ENCODE measurements around the gene MIX23. TPM values are rescaled to one million over a fixed set of nuclear protein-coding genes. Genes with fewer than 3 reads are reported as not detected.
"Not testable (repeated sequence)": the region's sequence is repeated elsewhere in the genome, so short reads cannot be mapped to it uniquely, and the experiment has no call there.

MIX23 gene
- total and polyA plus RNA-seq, 4 donors = 10.6 to 18.6 (median 15.3) TPM

DNA sequence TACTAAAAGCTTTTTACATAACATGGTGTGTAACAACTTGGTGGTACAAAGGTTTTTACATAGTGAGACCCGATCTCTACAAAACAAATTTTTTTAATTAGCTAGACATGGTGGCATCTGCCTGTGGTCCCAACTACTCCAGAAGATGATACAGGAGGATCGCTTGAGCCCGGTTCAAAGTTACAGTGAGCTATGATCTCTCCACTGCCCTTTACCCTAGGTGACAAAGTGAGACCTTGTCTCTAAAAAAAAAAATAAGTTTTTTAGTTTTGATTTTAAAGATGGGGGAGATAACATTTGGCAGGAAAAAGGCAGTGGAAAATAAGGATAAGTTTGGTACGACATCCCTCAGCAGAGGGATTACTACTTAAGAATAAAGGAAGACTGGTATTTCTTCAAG lies 6.9 kb upstream of the MIX23 start:
- Histone ChIP-seq H3K36me3 (ENCODE audit: control insufficient read depth in 1 of 2, insufficient read depth in 2 of 2, low read length in 1 of 2) (peaks cover 0 to 3% of the 10 kb centered on the region in 2 donors), H3K9me3 (ENCODE audit: control insufficient read depth, low read length) (no peaks in the 10 kb centered on the region), H3K27me3 (ENCODE audit: control insufficient read depth in 1 of 2, insufficient read depth in 2 of 2, low read length in 1 of 2) (no peaks in the 10 kb centered on the region), H3K4me3 (ENCODE audit: low read length in 2 of 2) (no peak overlapping the region), H3K4me1 (ENCODE audit: control insufficient read depth in 1 of 2, insufficient read depth in 2 of 2, low read length in 2 of 2) (no peaks in the 10 kb centered on the region), H3K27ac (ENCODE audit: low read depth in 1 of 2, low read length in 2 of 2) (no peak overlapping the region)
- ATAC-seq (ENCODE audit: low FRiP score) (no peak), DNase-seq (no peak)
- WGBS, 2 donors = 87 to 93% methylated on average over 4 of the region's 4 CpGs
- intact Hi-C loops (cut with DNase I) = loop anchor here in 1 of 2 donors (10.0 kb wide), 1 partner anchor 845 kb away; the partner anchor contains the start of gene POLQ

DNA sequence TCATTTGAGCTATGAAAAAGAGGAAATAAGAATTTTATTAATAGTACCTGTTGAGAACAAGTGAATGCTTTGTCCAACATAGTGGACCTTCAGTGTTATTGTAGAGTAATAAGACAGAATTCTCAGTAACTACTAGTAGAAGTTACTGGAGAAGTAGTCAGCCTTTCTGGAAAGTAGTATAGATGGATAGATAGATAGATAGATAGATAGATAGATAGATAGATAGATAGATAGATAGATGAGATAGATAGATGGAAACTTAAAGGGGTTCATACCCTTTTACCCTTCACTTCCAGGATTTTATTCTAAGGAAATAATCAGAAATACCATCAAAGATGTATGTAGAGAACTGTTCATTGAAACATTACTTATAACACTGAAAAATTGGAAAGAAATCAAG lies 6.2 kb upstream of the MIX23 start:
- ATAC-seq (ENCODE audit: low FRiP score) (no peak), DNase-seq (no peak)
- intact Hi-C loops (cut with DNase I) = loop anchor here in 1 of 2 donors (10.0 kb wide), 1 partner anchor 844 kb away; the partner anchor contains the start of gene POLQ
- no peaks in the 10 kb centered on the region for H3K27me3 ChIP-seq (ENCODE audit: control insufficient read depth in 1 of 2, insufficient read depth in 2 of 2, low read length in 1 of 2)
- peaks cover 0 to 3% of the 10 kb centered on the region in 2 donors for H3K36me3 ChIP-seq (ENCODE audit: control insufficient read depth in 1 of 2, insufficient read depth in 2 of 2, low read length in 1 of 2)
- H3K4me1 ChIP-seq (ENCODE audit: control insufficient read depth in 1 of 2, insufficient read depth in 2 of 2, low read length in 2 of 2) = no peaks in the 10 kb centered on the region
- H3K4me3 ChIP-seq (ENCODE audit: low read length in 2 of 2) = no peak overlapping the region
- H3K9me3 ChIP-seq (ENCODE audit: control insufficient read depth, low read length) = no peaks in the 10 kb centered on the region
- H3K27ac ChIP-seq (ENCODE audit: low read depth in 1 of 2, low read length in 2 of 2) = no peak overlapping the region

DNA sequence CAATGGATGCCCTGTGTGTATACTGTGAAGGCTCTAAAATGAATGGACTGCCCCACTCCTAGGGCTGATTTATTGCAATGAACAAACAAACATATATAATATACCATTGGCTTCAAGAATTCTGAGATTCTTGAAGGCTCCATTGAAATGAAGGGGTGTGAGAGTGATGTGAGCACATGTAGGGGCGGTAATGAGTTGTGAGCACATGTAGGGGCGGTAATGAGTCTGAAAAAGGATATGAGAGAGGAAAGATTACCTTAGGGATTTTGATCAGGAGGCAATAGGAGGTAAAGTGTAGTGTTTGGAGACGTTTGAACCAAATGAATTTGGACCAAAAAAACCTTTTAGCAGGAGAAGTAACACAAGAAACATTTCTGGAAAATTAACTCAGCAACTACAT lies 4.7 kb upstream of the MIX23 start:
- intact Hi-C loops (cut with DNase I) = loop anchor here in 1 of 2 donors (10.0 kb wide), 1 partner anchor 843 kb away; the partner anchor contains the start of gene POLQ
- no peak for ATAC-seq (ENCODE audit: low FRiP score)

DNA sequence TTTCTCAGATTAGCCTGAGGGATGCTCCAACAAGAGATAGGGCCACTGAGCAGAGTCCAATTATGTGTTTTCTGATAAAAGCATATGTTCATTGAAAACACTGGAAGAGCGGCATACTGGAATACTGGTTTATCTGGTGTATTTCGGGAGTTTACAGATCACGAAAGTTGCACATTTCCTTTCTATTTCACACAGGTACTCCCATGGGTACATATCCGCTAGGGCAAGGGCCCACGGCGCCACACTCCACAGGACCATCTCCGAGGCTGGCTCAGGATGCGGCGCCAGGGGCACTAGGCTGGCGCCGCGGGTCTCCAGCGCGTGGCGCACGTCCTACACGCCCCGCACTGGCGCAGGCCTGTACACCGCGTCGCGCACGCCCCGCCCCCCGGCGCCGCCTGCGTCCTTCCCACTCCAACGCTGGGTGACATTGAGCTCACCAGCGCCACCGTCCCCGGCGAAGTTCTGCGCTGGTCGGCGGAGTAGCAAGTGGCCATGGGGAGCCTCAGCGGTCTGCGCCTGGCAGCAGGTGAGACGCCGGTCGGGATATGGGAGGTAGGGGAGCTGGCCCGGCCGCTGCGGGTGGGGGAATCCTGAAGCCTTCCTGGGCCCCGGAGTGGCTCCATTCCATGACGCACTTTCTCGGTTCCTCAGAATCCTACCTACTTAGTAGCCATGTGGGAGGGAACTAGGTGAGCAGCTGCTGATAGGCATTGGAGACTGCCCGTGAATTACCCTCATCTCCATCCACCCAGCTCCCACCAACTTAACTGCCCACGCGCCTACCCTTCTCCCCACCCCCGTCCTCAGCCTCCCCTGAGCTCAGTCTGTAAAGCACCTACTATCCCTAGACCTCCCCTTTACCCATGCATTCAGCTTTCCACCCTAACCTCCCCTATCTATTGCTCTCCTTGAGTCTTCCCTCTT lies 1.0 kb upstream of the MIX23 start, which contains the start of gene FAM162A:
FAM162A (plus strand) TSS at position 412 of the 927 bp plus-strand sequence; CDS start at position 496, 84 bp downstream.
- Histone ChIP-seq H3K4me3 (ENCODE audit: low read length in 2 of 2) (peak within 1 kb of the TSS; percentile 60 to 91), H3K9me3 (ENCODE audit: control insufficient read depth, low read length) (no peaks in the 10 kb centered on the region), H3K27ac (ENCODE audit: low read depth in 1 of 2, low read length in 2 of 2) (peak within 1 kb of the TSS; percentile 50 to 76), H3K36me3 (ENCODE audit: control insufficient read depth in 1 of 2, insufficient read depth in 2 of 2, low read length in 1 of 2) (peaks cover 0 to 3% of the 10 kb centered on the region in 2 donors), H3K27me3 (ENCODE audit: control insufficient read depth in 1 of 2, insufficient read depth in 2 of 2, low read length in 1 of 2) (no peaks in the 10 kb centered on the region), H3K4me1 (ENCODE audit: control insufficient read depth in 1 of 2, insufficient read depth in 2 of 2, low read length in 2 of 2) (peaks cover 0 to 4% of the 10 kb centered on the region in 2 donors)
- DNase-seq = peak; percentile 96 to 98
- intact Hi-C loops (cut with DNase I) = loop anchor here in 1 of 2 donors (10.0 kb wide), 1 partner anchor 839 kb away; the partner anchor contains the start of gene POLQ
- ATAC-seq (ENCODE audit: low FRiP score) = peak; percentile 99
- 0 to 1% methylated on average over 46 to 52 of the region's 52 CpGs for WGBS, 2 donors

More for the DNA sequence above, 4.7 kb upstream of the MIX23 start:
- no peak for DNase-seq
- Histone ChIP-seq H3K4me3 (ENCODE audit: low read length in 2 of 2) (no peak overlapping the region), H3K36me3 (ENCODE audit: control insufficient read depth in 1 of 2, insufficient read depth in 2 of 2, low read length in 1 of 2) (peaks cover 0 to 3% of the 10 kb centered on the region in 2 donors), H3K4me1 (ENCODE audit: control insufficient read depth in 1 of 2, insufficient read depth in 2 of 2, low read length in 2 of 2) (no peaks in the 10 kb centered on the region), H3K27ac (ENCODE audit: low read depth in 1 of 2, low read length in 2 of 2) (no peak overlapping the region), H3K9me3 (ENCODE audit: control insufficient read depth, low read length) (no peaks in the 10 kb centered on the region), H3K27me3 (ENCODE audit: control insufficient read depth in 1 of 2, insufficient read depth in 2 of 2, low read length in 1 of 2) (no peaks in the 10 kb centered on the region)
- WGBS, 2 donors = 79 to 85% methylated on average over 3 of the region's 3 CpGs

DNA sequence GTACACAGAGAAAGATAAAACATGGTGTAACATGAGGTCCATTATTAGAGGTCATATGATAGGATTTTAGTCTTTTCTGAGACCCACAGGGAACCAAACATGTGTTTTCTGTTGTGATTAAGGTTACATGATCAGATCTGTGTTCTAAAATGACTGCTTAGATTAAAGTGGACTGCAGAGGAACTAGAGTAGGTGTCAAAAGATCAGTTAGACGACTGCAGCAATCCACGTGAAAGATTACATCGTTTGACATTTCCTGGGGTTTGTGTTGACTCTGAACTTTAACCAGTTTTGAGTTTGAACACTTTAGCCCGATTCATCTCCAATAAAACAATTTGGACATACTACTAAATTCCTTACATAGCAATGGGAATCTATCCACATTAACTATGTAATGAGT lies 5.1 kb downstream of the MIX23 start:
- Histone ChIP-seq H3K4me3 (ENCODE audit: low read length in 2 of 2) (no peak overlapping the region), H3K27ac (ENCODE audit: low read depth in 1 of 2, low read length in 2 of 2) (no peak overlapping the region), H3K36me3 (ENCODE audit: control insufficient read depth in 1 of 2, insufficient read depth in 2 of 2, low read length in 1 of 2) (peaks cover 0 to 3% of the 10 kb centered on the region in 2 donors), H3K4me1 (ENCODE audit: control insufficient read depth in 1 of 2, insufficient read depth in 2 of 2, low read length in 2 of 2) (peaks cover 0 to 4% of the 10 kb centered on the region in 2 donors), H3K9me3 (ENCODE audit: control insufficient read depth, low read length) (no peaks in the 10 kb centered on the region), H3K27me3 (ENCODE audit: control insufficient read depth in 1 of 2, insufficient read depth in 2 of 2, low read length in 1 of 2) (no peaks in the 10 kb centered on the region)
- intact Hi-C loops (cut with DNase I) = no loop called here
- WGBS, 2 donors = 76 to 82% methylated on average over 4 of the region's 4 CpGs
- DNase-seq (no peak), ATAC-seq (ENCODE audit: low FRiP score) (no peak)

DNA sequence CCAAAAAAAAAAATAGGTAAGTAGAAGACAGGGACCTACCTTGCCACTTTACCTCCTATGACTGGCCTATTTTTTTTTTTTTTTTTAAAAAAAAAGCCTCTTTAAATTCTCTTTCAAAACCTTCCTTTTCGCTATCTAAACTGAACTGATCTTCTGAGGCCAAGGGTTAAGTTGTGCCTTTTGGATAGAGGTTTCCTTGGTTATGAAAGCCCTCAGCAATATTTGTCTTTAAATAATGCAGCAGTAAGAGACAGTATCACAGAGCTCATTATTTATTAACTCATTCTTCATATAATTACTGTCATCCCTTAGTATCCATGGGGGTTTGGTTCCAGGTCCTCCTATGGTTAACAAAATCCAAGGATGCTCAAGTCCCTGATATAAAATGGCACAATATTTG lies 9.0 kb downstream of the MIX23 start:
- intact Hi-C loops (cut with DNase I) = no loop called here
- H3K27ac ChIP-seq (ENCODE audit: low read depth in 1 of 2, low read length in 2 of 2) = no peak overlapping the region
- H3K4me1 ChIP-seq (ENCODE audit: control insufficient read depth in 1 of 2, insufficient read depth in 2 of 2, low read length in 2 of 2) = no peaks in the 10 kb centered on the region
- no peak for DNase-seq
- no peak for ATAC-seq (ENCODE audit: low FRiP score)
- no peak overlapping the region for H3K4me3 ChIP-seq (ENCODE audit: low read length in 2 of 2)
- peaks cover 0 to 3% of the 10 kb centered on the region in 2 donors for H3K36me3 ChIP-seq (ENCODE audit: control insufficient read depth in 1 of 2, insufficient read depth in 2 of 2, low read length in 1 of 2)
- H3K9me3 ChIP-seq (ENCODE audit: control insufficient read depth, low read length) = no peaks in the 10 kb centered on the region
- 95 to 100% methylated on average over 1 of the region's 1 CpG for WGBS, 2 donors
- H3K27me3 ChIP-seq (ENCODE audit: control insufficient read depth in 1 of 2, insufficient read depth in 2 of 2, low read length in 1 of 2) = no peaks in the 10 kb centered on the region

DNA sequence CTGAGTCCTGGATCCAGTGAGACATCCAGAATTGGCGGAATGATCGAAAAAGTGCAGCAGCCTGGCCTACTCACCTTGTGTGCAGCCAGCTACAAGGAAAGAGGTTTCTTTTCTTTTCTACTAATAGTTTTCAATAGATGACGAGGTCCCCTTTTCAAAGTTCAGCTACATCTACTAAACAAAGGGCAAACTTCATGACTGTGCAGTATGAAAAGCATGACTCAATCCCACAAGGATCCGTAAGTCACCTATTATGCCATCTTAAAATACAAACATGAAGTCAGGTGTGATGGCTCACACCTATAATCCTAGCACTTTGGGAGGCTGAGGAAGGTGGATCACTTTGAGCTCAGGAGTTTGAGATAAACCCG lies 16.7 kb downstream of the MIX23 start:
- no peak for ATAC-seq (ENCODE audit: low FRiP score)
- Histone ChIP-seq H3K27ac (ENCODE audit: low read depth in 1 of 2, low read length in 2 of 2) (no peak overlapping the region), H3K4me3 (ENCODE audit: low read length in 2 of 2) (no peak overlapping the region), H3K36me3 (ENCODE audit: control insufficient read depth in 1 of 2, insufficient read depth in 2 of 2, low read length in 1 of 2) (peaks cover 0 to 12% of the 10 kb centered on the region in 2 donors), H3K27me3 (ENCODE audit: control insufficient read depth in 1 of 2, insufficient read depth in 2 of 2, low read length in 1 of 2) (no peaks in the 10 kb centered on the region), H3K9me3 (ENCODE audit: control insufficient read depth, low read length) (no peaks in the 10 kb centered on the region), H3K4me1 (ENCODE audit: control insufficient read depth in 1 of 2, insufficient read depth in 2 of 2, low read length in 2 of 2) (no peaks in the 10 kb centered on the region)
- WGBS, 2 donors = 92 to 95% methylated on average over 5 of the region's 5 CpGs
- DNase-seq = no peak
- intact Hi-C loops (cut with DNase I) = no loop called here

DNA sequence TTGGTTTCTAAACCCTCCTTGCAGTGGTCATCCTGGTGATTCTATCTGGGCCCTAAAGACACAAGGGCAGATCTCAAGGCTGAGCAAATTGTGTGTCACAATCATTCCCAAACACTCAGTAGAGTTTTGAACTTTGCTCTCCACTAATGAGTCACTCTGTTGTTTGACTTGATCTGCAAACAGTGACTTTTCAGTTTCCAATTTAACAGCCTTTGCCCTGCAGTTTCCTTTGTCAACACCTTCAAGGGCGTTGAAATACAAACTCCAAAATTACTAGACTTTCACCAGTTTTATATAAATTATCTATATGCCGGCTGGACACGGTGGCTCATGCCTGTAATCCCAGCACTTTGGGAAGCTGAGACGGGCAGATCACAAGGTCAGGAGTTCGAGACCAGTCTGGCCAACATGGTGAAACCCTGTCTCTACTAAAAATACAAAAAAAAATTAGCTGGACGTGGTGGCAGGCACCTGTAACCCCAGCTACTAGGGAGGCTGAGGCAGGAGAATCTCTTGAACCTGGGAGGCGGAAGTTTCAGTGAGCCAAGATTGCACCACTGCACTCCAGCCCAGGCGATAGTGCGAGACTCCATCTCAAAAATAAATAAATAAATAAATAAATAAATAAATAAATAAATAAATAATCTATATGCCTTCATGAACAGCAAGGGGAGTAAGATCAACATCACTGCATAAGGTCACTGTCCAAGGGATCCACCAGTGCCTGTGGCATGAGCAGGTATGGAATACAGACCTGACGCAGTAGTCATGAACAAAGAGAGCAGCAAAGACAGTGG lies 17.3 kb downstream of the MIX23 start:
- H3K27ac ChIP-seq (ENCODE audit: low read depth in 1 of 2, low read length in 2 of 2); H3K4me3 ChIP-seq (ENCODE audit: low read length in 2 of 2); DNase-seq; H3K4me1 ChIP-seq (ENCODE audit: control insufficient read depth in 1 of 2, insufficient read depth in 2 of 2, low read length in 2 of 2); H3K9me3 ChIP-seq (ENCODE audit: control insufficient read depth, low read length); ATAC-seq (ENCODE audit: low FRiP score); intact Hi-C loops (cut with DNase I); H3K27me3 ChIP-seq (ENCODE audit: control insufficient read depth in 1 of 2, insufficient read depth in 2 of 2, low read length in 1 of 2): not testable (repeated sequence)
- peaks cover 0 to 14% of the 10 kb centered on the region in 2 donors for H3K36me3 ChIP-seq (ENCODE audit: control insufficient read depth in 1 of 2, insufficient read depth in 2 of 2, low read length in 1 of 2)
- WGBS, 2 donors = 94 to 95% methylated on average over 10 of the region's 10 CpGs

All from aorta (tissue), 5 donors.